CD4-positive, alpha-beta T cell treated with Interleukin-12 subunit alpha and Interleukin-12 subunit beta, for 1 hour (primary cell): ENCODE results near the gene CLTC.

ENCODE experiments used
- DNase-seq: peaks from one replicate; pipeline ENCODE4 v3.0.0-alpha.2; 2020

The CLTC gene

GRCh38 chr17:59730268-59730834, 110.7 kb downstream of the CLTC start:
- no peak for DNase-seq

- DNase-seq: no peak
Observed at GRCh38 chr17:59733697-59734096, 114.0 kb downstream of the CLTC start.

- no peak for DNase-seq
Observed at GRCh38 chr17:59734226-59734625, 114.5 kb downstream of the CLTC start.

GRCh38 chr17:59737324-59737723, 117.6 kb downstream of the CLTC start:
- DNase-seq: no peak

GRCh38 chr17:59743842-59744241, 124.1 kb downstream of the CLTC start:
- DNase-seq: no peak

GRCh38 chr17:59745040-59745439, 125.3 kb downstream of the CLTC start:
- DNase-seq: no peak
